GM18505 (cell line): ENCODE results near the gene PRPH.

ENCODE experiments used
- ATAC-seq: cut with Tn5 transposase; IDR thresholded peaks from one replicate; pipeline ENCODE4 v1.9.1; 2021; ENCODE audit not compliant: unreplicated experiment
- POLR2A ChIP-seq: IDR thresholded peaks from 4 replicates; pipeline ENCODE4 v1.6.1; 2011; ENCODE audit warnings: borderline replicate concordance; ENCODE audit not compliant: insufficient read depth, insufficient read length; ENCODE audit errors: extremely low read depth

Gene PRPH

DNA sequence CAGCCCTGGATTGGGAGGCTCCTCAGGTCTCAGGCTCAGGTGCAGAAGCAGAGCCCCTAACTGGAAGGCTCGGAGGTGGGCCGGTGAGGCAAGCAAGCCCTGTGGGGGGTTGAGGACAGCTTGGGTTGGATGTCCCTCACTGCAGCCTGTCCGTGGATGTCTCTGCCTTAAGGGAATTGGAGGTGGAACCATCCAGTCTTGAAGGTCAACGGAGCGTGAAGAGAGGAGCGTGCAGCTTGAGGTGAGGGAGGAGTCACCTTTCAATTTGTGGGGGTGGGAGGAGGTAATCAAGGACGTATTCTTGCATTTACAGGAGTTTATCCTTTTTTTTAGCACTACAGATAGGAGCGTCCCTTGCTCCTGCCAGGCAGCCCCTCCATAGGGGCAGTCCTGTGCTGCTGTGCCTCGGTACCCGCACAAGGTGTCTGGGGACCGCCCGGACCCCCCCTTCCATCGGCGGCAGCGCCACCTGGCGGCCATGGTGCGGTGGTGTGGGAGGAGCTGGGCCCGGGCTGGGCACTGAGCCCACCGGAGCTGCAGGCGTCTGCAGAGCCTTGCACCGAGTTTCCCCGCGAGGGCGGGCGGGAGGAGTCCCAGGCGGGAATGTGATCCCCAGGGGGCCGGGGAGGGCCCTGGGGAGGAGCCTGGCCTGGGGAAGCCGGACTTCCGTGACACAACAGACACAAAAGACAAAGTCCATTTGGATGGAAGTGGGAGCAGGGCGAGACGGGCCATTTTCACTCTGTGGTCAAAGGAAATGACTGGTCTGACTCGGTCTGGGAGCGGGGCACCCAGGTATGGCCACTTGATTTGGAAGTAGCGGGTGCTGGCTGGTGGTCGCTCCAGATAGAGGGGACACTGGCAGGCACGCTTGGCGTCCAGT, 52.6 kb downstream of the PRPH start:
- no peak for ATAC-seq
- no peak for TF ChIP-seq POLR2A
